NCI-H345 (cell line): ENCODE measurements around the gene TBC1D3B.
"Not testable (repeated sequence)": the region's sequence is repeated elsewhere in the genome, so short reads cannot be mapped to it uniquely, and the experiment has no call there.

Experiments used
- DNase-seq: peaks from one replicate; lab custom pipeline; 2025; lab: John Stamatoyannopoulos, UW

Gene TBC1D3B

DNA sequence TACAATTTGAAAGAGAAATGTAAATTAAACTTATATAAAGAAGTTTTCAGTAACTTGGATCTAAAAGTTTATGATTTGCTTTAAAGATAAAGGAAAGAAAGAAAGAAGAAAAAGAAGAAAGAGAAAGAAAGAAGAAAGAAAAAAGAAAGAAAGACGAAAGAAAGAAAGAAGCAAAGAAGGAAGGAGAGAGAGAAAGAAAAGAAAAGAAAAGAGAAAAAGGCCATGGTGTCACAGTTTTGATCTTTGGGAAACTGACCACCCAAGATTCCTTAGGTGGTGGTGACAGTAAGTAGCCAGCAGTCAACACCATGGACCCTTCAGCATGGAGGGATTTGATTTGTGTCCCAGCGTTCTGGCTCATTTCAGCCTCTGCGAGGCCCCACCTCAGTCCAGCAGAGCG, 24.7 kb upstream of the TBC1D3B start:
- not testable (repeated sequence) for DNase-seq

GRCh38 chr17:36198831-36199465, 22.5 kb upstream of the TBC1D3B start:
- DNase-seq, result no peak

GRCh38 chr17:36197387-36197703, 20.9 kb upstream of the TBC1D3B start:
- no peak for DNase-seq

DNA sequence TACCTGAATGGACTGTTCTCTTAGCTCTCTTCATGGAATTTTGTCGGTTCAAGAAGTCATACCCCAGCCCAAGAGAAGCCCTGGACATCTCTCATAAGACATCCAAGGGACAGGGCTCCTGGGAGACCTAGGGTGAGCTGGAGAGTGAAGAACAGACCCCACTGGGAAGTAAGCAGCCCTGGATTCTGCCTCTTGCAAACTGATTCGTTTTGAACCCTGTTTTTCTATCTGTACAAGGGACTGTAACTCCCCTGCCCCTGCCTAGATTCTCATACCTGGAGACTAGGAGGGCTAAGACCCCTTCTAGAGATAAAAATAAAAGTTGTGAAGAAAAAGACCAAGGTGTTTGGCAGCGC, 19.7 kb upstream of the TBC1D3B start:
- no peak for DNase-seq

DNA sequence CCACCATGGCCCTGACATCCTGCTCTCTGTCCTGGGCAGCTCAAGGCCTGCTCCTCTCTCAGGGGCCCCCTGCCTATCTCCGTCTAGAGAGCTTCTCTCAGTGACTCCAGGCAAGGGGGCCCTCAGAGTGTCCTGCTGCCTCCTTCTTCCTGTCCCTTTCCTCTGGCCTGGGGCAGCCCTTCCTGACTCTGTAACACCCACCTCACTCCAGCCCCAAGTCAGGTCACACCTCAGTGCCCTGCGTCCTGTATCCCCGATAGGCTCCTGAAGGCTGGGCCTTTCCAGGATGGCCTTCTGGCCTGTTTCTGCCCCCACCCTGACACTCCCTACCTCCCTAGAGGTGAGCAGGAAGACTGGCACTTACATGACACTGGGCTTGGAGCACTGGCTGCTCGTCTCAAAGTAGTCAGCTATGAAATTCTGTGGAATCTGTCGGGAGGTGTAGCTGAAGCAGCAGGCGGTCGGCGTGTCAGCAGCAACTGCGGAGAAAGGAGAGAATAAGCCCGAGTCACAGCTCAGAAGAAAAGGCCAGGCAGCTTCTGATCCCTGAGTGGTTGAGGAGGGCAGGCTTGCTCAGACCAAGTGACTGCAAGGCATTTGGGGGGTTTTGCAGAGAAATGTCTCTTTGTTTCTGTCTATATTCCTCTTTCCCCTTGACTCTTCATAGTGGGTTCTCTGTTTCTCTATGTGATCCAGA, 19.1 kb upstream of the TBC1D3B start:
- no peak for DNase-seq

DNA sequence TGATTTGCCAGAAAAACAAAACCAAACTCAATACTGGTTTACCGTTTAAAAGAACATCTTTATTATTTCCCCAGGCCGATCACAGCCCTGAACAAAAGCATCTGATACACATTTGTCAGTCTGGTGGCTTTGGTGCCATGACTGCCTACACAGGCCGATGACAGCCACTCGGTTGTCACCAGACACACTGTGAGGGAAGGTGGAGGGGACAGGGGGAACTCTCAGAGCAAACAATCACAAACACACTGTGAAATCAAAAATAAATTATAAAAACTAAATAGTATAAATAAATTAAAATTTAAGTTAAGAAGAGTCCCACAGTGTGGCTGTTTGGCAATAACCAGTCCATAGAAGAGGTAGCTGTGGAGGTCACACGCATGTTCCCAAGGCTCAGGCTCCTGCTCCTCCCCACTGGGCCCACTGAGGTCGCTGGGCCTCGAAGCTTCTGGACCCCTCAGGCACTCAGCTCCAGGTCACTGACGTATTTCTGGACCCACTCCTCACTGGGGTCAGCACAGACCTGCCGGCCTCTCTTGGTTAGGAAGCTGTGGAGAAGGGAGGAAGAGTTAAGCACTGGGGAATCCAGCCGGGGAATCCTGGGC, 18.5 kb upstream of the TBC1D3B start:
- not testable (repeated sequence) for DNase-seq

- DNase-seq, result not testable (repeated sequence)
Measured at GRCh38 chr17:36194147-36194831, 17.9 kb upstream of the TBC1D3B start.

DNA sequence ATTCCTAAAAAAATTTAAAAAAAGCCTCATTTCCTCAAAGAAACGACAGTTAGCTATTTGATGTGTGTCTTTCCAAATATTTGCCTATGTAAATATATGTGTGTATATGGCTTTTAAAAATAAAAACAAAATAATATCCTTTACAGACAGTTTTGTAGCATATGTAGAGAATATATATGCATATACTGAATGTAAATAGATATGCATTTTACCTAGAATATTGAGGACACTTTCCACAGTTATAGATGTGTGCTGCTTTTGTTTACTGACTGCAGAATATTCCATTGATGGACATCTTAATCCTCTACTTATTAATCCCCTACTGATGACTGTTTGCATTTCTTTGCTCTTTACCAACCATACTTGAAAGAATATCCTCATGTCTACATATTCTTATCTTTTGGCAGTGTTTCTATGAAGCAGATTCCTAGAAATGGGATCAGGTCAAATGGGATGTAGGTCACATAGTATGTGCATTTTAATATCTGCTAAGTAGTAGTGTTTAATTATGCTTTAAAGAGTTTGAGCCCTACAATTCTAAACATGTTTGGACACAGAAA, 16.9 kb upstream of the TBC1D3B start:
- DNase-seq, result no peak

DNA sequence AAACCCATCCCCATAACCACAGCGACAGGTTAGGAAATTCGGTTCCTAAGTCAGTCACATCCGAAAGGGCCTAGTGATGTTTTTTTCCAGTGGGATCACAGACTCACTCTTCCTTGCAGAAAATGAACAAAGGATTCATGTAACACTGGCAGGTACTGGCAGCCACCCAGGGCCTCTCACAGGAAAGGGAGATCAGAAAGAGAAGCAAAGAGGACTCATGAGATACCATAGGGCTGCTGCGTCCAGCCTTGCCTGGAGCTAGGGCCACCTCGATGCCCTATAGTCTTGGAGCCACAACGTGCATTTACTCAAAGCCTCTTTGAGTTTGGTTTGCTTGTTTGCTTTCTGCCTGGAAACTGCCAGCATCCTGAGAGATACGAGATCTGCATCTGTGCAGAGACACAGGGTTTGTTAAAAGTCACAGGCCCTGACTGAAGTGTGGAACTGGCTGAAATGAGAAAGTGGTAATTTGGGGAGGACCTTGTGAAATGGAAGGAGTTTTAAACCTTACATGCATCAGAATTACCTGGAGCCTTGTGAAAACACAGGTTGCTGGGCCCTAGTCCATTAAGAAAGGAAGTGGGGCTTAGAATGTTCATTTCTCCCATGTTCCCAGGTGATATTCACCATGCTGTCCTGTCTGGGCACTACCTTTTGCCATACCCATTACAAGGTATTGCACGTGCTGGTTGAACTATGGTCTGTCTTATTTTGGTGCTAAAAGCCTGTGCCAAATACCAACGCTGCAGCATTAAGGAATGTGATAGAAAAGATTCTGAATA, 14.3 kb upstream of the TBC1D3B start:
- DNase-seq, result not testable (repeated sequence)

DNA sequence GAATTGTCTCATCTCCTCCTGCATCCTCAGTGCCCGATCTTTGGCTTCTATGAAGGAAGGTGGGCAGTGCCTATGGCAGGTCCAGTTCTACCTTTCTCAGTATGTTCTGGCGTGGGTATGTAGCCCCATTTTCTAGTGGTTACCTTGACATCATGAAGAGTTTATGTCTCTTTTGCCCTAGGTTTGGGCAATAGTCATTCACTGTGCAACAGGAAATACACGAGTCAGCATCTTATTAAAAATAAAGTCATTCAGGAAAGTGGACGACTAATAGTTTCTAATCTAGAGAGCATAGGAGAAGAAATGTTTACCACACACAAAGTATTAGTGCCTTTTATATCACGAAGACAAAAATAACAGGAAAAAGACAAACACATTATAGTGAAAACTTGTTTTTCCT, 13.6 kb upstream of the TBC1D3B start:
- DNase-seq, result not testable (repeated sequence)

GRCh38 chr17:36188891-36189306, 12.5 kb upstream of the TBC1D3B start:
- no peak for DNase-seq

DNA sequence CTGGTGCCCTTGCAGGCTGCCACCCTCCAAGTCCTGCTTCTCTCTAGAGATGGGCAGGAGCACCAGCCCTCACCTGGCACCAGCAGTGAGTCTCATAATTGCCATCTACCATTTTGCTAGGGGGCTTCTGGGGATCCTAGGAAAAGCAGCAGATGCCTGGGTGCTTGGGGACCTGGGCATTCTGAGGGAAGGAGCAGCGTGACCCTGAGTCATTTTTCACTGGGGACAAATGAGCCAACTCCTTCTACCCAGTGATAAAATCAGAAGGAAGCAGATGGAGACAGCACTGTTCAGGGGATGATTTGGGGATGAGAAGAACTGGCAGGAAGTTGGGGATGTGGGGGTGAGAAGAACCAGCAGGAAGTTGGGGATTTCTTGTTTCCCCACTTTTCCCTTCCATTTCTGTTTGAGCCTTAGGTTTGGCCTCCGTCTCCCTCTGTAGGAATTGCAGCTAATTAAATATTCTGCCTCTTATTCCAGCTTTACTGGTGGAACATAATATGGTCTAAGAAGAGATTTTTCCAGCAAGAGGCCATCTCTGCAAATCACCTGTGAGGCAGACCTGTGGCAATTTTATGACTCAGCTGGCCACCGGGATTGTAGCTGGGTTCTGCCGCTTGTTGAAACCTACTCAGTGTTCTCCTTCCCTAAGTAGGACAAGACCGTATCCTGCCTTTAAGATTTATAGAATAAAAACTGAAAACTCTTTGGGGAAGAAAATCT, 11.7 kb upstream of the TBC1D3B start:
- DNase-seq, result not testable (repeated sequence)

GRCh38 chr17:36186810-36187763, 10.7 kb upstream of the TBC1D3B start:
- not testable (repeated sequence) for DNase-seq

GRCh38 chr17:36185416-36185815, 9.0 kb upstream of the TBC1D3B start:
- no peak for DNase-seq

GRCh38 chr17:36184023-36184765, 7.8 kb upstream of the TBC1D3B start:
- no peak for DNase-seq

DNA sequence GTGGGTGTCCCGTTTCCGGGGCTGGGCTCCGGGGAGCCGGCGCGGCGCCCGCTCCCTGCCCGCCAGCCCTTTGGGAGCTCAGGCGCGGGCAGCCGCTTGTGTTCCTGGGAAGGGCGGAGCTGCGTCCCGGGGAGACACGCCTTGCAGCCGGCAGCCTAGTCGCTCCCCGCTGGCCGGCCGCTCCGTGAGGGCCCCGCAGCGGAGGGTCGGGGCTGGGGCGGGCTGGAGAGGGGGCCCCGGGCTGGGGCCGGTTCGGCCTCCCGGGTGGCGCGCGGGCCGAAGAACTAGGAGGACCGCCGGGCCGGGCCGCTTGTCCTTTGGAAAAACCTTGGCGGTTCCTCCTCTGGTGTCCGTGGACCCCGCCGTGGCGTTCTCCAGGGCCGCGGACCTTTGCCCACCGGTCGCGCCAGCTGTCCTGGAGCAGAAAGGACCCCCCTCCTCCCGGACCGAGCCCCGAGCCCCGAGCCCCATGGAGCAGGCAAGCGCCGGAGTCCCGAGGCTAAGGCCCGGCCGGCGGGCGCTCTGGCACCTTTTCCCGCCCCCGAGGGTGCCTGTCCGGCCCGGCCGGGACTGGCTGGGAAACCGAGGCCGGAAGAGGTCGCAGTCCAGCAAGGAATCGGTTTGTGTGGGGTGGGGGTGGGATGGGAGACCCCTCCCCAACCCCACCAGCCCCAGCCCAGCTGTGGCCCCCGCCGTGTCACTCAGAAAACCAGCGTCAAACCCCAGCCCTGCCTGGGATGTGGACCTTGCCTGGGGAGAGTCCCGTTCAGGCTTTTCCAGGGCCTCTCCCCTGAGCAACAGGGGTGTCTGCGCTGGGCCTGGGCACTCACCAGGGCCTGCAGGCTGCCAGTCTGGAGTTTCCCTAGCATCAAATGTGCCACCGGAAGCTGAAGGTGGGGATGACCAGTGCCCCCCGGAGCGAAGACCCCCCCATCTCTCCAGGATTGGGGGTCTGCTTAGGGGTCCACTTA, 6.8 kb upstream of the TBC1D3B start:
- DNase-seq, result peak; percentile 45

DNA sequence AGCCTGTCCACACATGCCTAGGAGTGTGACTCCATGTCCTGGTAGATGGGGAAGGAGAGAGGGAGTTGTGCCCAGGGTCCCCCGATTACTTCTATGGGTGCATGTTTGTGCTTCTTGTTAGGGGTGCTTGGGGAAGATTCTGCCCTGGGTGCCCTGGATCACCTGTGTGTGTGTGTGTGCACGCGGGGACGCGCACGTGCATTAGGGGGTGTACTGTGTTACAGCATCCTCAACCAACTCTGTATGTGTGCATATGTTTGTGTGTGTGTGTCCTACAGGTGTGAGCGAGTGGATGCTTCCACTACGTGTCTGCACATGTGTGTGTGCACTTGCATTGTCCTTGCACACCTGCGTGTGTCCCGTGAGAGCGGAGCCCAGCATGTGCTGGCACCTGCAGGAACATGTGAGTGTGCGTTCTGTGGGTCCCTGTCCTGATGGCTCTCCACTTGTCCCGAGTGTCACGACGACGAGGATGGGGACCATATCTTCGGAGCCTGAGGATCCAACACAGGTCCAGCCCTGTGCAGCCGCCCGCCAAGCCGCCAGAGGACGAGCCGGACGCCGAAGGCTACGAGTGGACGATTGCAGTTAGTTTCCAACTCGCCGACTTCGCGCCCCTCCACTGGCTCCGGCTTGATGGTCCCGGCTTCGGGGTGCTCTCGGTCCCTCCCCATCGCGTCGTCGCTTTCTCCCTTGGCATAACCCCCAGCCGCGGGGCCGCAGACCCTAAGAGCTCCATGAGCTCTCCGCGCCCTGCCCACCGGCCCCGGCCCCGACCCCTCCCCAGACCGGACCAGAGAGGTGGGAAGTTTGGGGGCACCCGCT, 6.0 kb upstream of the TBC1D3B start:
- no peak for DNase-seq
